ENCODE data around the gene LRRC52.

Gene LRRC52

GRCh38 chr1:165570078-165570477 is 26.3 kb downstream of the LRRC52 start:
- Histone ChIP-seq H3K9me2 (ENCODE audit: low read depth, low read length) (no peaks in the 10 kb centered on the region), H3K27ac (ENCODE audit: low read depth, low read length, poor library complexity, severe bottlenecking) (no peak overlapping the region), H3K36me3 (ENCODE audit: insufficient read depth, low read length) (no peaks in the 10 kb centered on the region)

GRCh38 chr1:165573787-165574186 is 30.0 kb downstream of the LRRC52 start:
- no peaks in the 10 kb centered on the region for H3F3A ChIP-seq (ENCODE audit: insufficient read depth, low read length)
- H3K9me2 ChIP-seq (ENCODE audit: low read depth, low read length) = no peaks in the 10 kb centered on the region
- H3K4me3 ChIP-seq (ENCODE audit: low read depth, low read length, poor library complexity, severe bottlenecking) = no peak overlapping the region
- H3K79me2 ChIP-seq (ENCODE audit: insufficient read depth, low read length) = no peaks in the 10 kb centered on the region
- no peaks in the 10 kb centered on the region for H3K4me1 ChIP-seq (ENCODE audit: insufficient read depth, low read length, severe bottlenecking)
- H2AFZ ChIP-seq (ENCODE audit: low read length) = no peak overlapping the region
- no peak overlapping the region for H3K9ac ChIP-seq (ENCODE audit: low read length)
- no peak overlapping the region for H3K4me2 ChIP-seq (ENCODE audit: low read length)
- H4K20me1 ChIP-seq (ENCODE audit: insufficient read depth, low read length) = no peaks in the 10 kb centered on the region
- H3K27me3 ChIP-seq (ENCODE audit: insufficient read depth, low read length) = no peaks in the 10 kb centered on the region; the same call in 1 of the 2 replicates
- H3K27ac ChIP-seq (ENCODE audit: low read depth, low read length, poor library complexity, severe bottlenecking) = no peak overlapping the region
- no peaks in the 10 kb centered on the region for H3K36me3 ChIP-seq (ENCODE audit: insufficient read depth, low read length)
- no peak for TF ChIP-seq CTCF (IDR thresholded peaks at IDR 0.05; ENCODE audit: low read length)
- no peak for TF ChIP-seq EZH2 (IDR thresholded peaks at IDR 0.05; ENCODE audit: borderline replicate concordance, low read length)
- H3K9me3 ChIP-seq (ENCODE audit: low read length) = no peaks in the 10 kb centered on the region

More at GRCh38 chr1:165570078-165570477, 26.3 kb downstream of the LRRC52 start:
- no peaks in the 10 kb centered on the region for H3F3A ChIP-seq (ENCODE audit: insufficient read depth, low read length)
- H3K27me3 ChIP-seq (ENCODE audit: insufficient read depth, low read length) = no peaks in the 10 kb centered on the region; the same call in 1 of the 2 replicates
- no peaks in the 10 kb centered on the region for H3K79me2 ChIP-seq (ENCODE audit: insufficient read depth, low read length)
- no peak overlapping the region for H3K4me2 ChIP-seq (ENCODE audit: low read length)
- no peak overlapping the region for H3K4me3 ChIP-seq (ENCODE audit: low read depth, low read length, poor library complexity, severe bottlenecking)
- H3K9ac ChIP-seq (ENCODE audit: low read length) = no peak overlapping the region
- H3K9me3 ChIP-seq (ENCODE audit: low read length) = no peaks in the 10 kb centered on the region
- no peak overlapping the region for H2AFZ ChIP-seq (ENCODE audit: low read length)
- no peak for TF ChIP-seq CTCF (IDR thresholded peaks at IDR 0.05; ENCODE audit: low read length)
- TF ChIP-seq EZH2 (IDR thresholded peaks at IDR 0.05; ENCODE audit: borderline replicate concordance, low read length) = no peak
- H3K4me1 ChIP-seq (ENCODE audit: insufficient read depth, low read length, severe bottlenecking) = no peaks in the 10 kb centered on the region
- no peaks in the 10 kb centered on the region for H4K20me1 ChIP-seq (ENCODE audit: insufficient read depth, low read length)

- no peaks in the 10 kb centered on the region for H3K9me2 ChIP-seq (ENCODE audit: low read depth, low read length)
- no peak overlapping the region for H3K9ac ChIP-seq (ENCODE audit: low read length)
- H3K36me3 ChIP-seq (ENCODE audit: insufficient read depth, low read length) = no peaks in the 10 kb centered on the region
- H2AFZ ChIP-seq (ENCODE audit: low read length) = no peak overlapping the region
- no peaks in the 10 kb centered on the region for H4K20me1 ChIP-seq (ENCODE audit: insufficient read depth, low read length)
- no peaks in the 10 kb centered on the region for H3K9me3 ChIP-seq (ENCODE audit: low read length)
- no peak overlapping the region for H3K4me3 ChIP-seq (ENCODE audit: low read depth, low read length, poor library complexity, severe bottlenecking)
- H3K27me3 ChIP-seq (ENCODE audit: insufficient read depth, low read length) = no peaks in the 10 kb centered on the region; the same call in 1 of the 2 replicates
- TF ChIP-seq EZH2 (IDR thresholded peaks at IDR 0.05; ENCODE audit: borderline replicate concordance, low read length) (no peak), CTCF (IDR thresholded peaks at IDR 0.05; ENCODE audit: low read length) (no peak)
- H3K79me2 ChIP-seq (ENCODE audit: insufficient read depth, low read length) = no peaks in the 10 kb centered on the region
- H3F3A ChIP-seq (ENCODE audit: insufficient read depth, low read length) = no peaks in the 10 kb centered on the region
- H3K4me2 ChIP-seq (ENCODE audit: low read length) = no peak overlapping the region
- H3K4me1 ChIP-seq (ENCODE audit: insufficient read depth, low read length, severe bottlenecking) = no peaks in the 10 kb centered on the region
- no peak overlapping the region for H3K27ac ChIP-seq (ENCODE audit: low read depth, low read length, poor library complexity, severe bottlenecking)
These were observed 30.5 kb downstream of the LRRC52 start for GRCh38 chr1:165574295-165574694.

All from OCI-LY1 (cell line).